Measurements from ENCODE around the gene MED10. TPM values are rescaled to one million over a fixed set of nuclear protein-coding genes. Genes with fewer than 3 reads are reported as not detected.

Gene MED10
- total and polyA plus RNA-seq, 7 donors = 29.2 to 67.6 (median 38.4) TPM

DNA sequence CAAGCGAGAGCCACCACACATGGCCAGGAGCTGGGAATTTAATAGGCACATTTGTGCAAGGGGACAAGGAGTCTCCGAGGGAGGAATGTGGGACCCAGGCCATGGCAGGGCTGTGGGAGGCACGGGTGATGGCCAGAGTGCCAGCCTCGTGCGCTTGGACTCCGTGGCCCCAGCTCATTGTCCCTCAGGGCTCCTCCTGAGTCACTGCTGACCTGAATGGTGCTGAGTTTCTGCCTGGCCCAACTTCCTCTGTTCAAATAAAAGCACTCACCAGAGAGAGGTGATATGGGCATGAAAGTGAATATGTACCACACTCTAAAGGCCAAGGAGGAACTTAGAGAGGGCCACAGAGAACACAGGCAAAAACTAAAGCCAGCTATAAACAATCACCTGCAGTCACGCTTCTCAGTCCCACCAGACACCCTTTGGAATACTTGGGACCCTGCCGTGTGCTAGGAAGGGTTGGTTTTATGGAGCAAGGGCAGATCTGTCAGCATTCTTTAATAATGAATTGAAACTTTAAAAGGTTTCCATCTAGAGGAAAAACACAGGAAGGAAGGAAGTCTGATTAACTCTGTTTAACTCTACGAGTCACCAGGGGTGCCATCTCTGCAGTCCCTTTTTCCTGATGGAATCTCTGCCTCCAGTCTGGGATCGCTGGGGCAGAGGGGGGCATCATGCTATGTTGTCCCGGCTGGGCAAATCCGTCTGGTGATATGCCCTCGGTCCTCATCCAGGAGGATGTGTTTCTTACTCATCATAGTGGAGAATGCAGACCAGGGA lies 45.2 kb upstream of the MED10 start:
- Histone ChIP-seq H3K27me3 (no peaks in the 10 kb centered on the region), H3K9me3 (no peaks in the 10 kb centered on the region), H3K27ac (no peak overlapping the region), H3K36me3 (no peaks in the 10 kb centered on the region), H3K4me1 (peaks cover 0 to 21% (median 20%) of the 10 kb centered on the region in 4 donors), H3K4me3 (no peak overlapping the region)
- intact Hi-C loops (cut with DNase I) = no loop called here
- 72 to 75% methylated on average over 13 of the region's 13 CpGs for WGBS, 2 donors
- TF ChIP-seq, protein P1, sequence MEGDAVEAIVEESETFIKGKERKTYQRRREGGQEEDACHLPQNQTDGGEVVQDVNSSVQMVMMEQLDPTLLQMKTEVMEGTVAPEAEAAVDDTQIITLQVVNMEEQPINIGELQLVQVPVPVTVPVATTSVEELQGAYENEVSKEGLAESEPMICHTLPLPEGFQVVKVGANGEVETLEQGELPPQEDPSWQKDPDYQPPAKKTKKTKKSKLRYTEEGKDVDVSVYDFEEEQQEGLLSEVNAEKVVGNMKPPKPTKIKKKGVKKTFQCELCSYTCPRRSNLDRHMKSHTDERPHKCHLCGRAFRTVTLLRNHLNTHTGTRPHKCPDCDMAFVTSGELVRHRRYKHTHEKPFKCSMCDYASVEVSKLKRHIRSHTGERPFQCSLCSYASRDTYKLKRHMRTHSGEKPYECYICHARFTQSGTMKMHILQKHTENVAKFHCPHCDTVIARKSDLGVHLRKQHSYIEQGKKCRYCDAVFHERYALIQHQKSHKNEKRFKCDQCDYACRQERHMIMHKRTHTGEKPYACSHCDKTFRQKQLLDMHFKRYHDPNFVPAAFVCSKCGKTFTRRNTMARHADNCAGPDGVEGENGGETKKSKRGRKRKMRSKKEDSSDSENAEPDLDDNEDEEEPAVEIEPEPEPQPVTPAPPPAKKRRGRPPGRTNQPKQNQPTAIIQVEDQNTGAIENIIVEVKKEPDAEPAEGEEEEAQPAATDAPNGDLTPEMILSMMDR (IDR thresholded peaks at IDR 0.05) = no peak
- no peak for TF ChIP-seq POLR2A (IDR thresholded peaks at IDR 0.05)
- TF ChIP-seq POLR2AphosphoS5 (IDR thresholded peaks at IDR 0.05) = no peak
- no peak for TF ChIP-seq EP300 (IDR thresholded peaks at IDR 0.05)
- DNase-seq = no peak

DNA sequence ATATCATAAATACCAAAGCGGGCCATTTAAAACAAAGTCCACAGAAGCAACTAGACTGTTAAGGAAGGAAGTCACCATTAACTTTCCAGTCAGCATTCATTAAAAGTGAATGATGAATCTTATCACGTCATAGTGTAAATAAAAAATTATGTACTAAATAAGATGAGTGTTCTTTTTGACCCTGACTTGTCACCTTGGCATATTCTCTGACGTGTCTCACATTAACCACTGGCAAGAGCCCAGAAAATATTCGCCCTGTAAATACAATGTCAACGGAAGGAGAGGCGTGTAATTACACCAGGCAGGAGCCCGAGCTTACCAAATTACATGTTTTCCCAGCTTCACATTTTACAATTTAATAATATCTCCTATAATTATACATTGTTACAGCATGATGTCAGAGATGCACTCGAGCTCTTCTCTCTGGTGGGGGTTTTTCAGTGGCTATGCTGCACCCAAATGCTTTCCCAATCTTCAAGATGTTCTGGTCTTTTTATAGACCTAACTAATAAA lies 41.0 kb upstream of the MED10 start:
- Histone ChIP-seq H3K36me3 (no peaks in the 10 kb centered on the region), H3K27ac (peak overlapping the region in 3 of 4 donors; percentile 54 to 69 (median 64)), H3K4me3 (no peak overlapping the region), H3K9me3 (no peaks in the 10 kb centered on the region), H3K27me3 (no peaks in the 10 kb centered on the region), H3K4me1 (peaks cover 0 to 22% (median 20%) of the 10 kb centered on the region in 4 donors)
- 12 to 50% methylated on average over 8 of the region's 8 CpGs for WGBS, 2 donors
- DNase-seq = no peak
- TF ChIP-seq POLR2AphosphoS5 (IDR thresholded peaks at IDR 0.05) (no peak), EP300 (IDR thresholded peaks at IDR 0.05) (peak in 1 of 4 donors; percentile 8), POLR2A (IDR thresholded peaks at IDR 0.05) (no peak)
- TF ChIP-seq, protein P1 (IDR thresholded peaks at IDR 0.05) = no peak
- intact Hi-C loops (cut with DNase I) = loop anchor here (5.0 kb wide), 1 partner anchor 42 kb away; the partner anchor contains the start of gene MED10

- H3K9me3 ChIP-seq = no peaks in the 10 kb centered on the region
- TF ChIP-seq EP300 (IDR thresholded peaks at IDR 0.05) = no peak
- TF ChIP-seq, protein P1 (IDR thresholded peaks at IDR 0.05) = no peak
- no peak for TF ChIP-seq POLR2AphosphoS5 (IDR thresholded peaks at IDR 0.05)
- no peak for TF ChIP-seq POLR2A (IDR thresholded peaks at IDR 0.05)
- no peak overlapping the region for H3K4me3 ChIP-seq
- peak overlapping the region in 3 of 4 donors; percentile 54 to 69 (median 64) for H3K27ac ChIP-seq
- H3K27me3 ChIP-seq = no peaks in the 10 kb centered on the region
- WGBS, 2 donors = 66 to 77% methylated on average over 3 of the region's 3 CpGs
- no peak for DNase-seq
- peaks cover 0 to 22% (median 20%) of the 10 kb centered on the region in 4 donors for H3K4me1 ChIP-seq
- intact Hi-C loops (cut with DNase I) = loop anchor here (5.0 kb wide), 1 partner anchor 41 kb away; the partner anchor contains the start of gene MED10
- no peaks in the 10 kb centered on the region for H3K36me3 ChIP-seq
Measured at GRCh38 chr5:6418679-6419276, 40.4 kb upstream of the MED10 start.

GRCh38 chr5:6417657-6418056 lies 39.3 kb upstream of the MED10 start:
- no peak overlapping the region for H3K27ac ChIP-seq
- no peaks in the 10 kb centered on the region for H3K9me3 ChIP-seq
- H3K4me1 ChIP-seq = peaks cover 0 to 27% (median 20%) of the 10 kb centered on the region in 4 donors
- DNase-seq = no peak
- H3K4me3 ChIP-seq = no peak overlapping the region
- TF ChIP-seq POLR2A (IDR thresholded peaks at IDR 0.05) = no peak
- TF ChIP-seq, protein P1 (IDR thresholded peaks at IDR 0.05) = no peak
- no peak for TF ChIP-seq EP300 (IDR thresholded peaks at IDR 0.05)
- TF ChIP-seq POLR2AphosphoS5 (IDR thresholded peaks at IDR 0.05) = no peak
- no peaks in the 10 kb centered on the region for H3K27me3 ChIP-seq
- intact Hi-C loops (cut with DNase I) = loop anchor here (5.0 kb wide), 1 partner anchor 40 kb away; the partner anchor contains the start of gene MED10
- no peaks in the 10 kb centered on the region for H3K36me3 ChIP-seq
- 92 to 93% methylated on average over 10 of the region's 10 CpGs for WGBS, 2 donors
